ENCODE measurements around the gene CRKL.
"Not testable (repeated sequence)": the region's sequence is repeated elsewhere in the genome, so short reads cannot be mapped to it uniquely, and the experiment has no call there.

Gene CRKL

DNA sequence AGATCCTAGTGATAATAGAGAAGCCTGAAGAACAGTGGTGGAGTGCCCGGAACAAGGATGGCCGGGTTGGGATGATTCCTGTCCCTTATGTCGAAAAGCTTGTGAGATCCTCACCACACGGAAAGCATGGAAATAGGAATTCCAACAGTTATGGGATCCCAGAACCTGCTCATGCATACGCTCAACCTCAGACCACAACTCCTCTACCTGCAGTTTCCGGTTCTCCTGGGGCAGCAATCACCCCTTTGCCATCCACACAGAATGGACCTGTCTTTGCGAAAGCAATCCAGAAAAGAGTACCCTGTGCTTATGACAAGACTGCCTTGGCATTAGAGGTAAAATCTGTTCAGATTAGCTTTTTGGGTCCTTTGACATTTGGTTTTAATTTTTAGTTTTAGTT is 16.7 kb downstream of the CRKL start:
- DNase-seq (ENCODE audit: low read depth), result no peak

DNA sequence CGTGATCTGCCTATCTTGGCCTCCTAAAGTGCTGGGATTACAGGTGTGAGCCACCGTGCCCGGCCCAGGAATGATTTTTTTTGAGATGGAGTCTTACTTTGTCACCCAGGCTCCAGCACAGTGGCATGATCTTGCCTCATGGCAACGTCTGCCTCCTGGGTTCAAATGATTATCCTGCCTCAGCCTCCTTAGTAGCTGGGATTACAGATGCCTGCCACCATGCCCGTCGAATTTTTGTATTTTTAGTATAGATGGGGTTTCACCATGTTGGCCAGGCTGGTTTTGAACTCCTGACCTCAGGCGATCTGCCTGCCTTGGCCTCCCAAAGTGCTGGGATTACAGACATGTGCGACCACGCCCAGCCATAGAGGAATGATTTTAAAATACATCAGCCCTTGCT is 17.8 kb downstream of the CRKL start:
- not testable (repeated sequence) for DNase-seq (ENCODE audit: low read depth)

DNA sequence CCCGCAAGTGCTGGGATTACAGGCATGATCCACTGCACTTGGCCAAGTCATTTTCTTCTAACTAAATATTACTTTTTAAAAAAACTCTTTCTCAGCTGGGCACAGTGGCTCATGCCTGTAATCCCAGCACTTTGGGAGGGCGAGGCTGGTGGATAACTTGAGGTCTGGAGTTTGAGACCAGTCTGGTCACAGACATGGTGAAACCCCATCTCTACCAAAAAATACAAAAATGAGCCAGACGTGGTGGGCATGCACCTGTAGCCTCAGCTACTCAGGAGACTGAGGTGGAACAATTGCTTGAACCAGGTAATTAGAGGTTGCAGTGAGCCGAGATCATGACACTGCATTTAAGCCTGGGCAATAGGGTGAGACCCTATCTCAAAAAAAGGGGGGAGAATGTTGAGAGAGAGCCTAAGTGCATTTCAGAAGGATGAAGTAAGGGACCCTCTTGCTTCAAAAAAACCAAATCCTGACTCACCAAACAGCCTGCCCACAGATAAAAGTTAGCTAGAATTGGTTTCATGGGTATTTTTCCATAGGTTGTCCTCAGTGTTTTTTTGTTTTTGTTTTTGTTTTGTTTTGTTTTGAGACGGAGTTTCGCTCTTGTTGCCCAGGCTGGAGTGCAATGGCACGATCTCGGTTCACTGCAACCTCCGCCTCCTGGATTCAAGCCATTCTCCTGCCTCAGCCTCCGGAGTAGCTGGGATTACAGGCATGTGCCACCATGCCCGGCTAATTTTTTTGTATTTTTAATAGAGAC is 18.8 kb downstream of the CRKL start:
- not testable (repeated sequence) for DNase-seq (ENCODE audit: low read depth)

DNA sequence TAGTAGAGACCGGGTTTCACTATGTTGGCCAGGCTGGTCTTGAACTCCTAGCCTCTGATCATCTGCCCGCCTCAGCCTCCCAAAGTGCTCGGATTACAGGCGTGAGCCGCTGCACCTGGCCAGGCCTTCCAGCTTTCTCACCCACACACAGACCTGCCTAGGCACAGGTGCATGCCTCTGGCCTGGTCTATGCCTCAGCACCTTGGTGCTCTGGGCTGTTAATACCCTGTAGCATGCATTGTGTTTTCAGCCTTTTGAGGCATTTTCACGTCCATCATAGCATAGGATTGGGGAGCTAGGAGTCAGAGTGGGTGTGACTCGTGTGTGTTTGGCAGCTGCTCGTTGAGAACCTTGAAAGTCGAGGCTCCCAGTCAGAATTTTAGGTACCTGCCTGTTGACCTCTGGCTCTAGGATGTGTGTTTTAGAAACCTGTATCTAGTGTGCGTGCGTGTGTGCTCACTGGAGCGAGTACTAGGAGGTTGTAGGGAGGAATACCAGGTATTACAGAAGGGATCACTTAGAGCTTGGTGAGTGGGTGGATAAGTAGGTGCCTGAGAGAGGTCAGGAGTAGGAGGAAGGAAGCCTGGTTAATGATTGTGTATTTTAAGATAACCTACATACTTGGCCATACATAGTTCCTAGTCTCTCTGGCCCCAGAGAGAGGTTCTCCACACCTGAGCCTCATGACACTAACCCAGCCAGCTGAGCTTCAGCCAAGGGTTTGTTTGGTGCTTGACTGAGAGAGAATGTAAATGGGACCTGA is 20.0 kb downstream of the CRKL start:
- DNase-seq (ENCODE audit: low read depth), result no peak

DNA sequence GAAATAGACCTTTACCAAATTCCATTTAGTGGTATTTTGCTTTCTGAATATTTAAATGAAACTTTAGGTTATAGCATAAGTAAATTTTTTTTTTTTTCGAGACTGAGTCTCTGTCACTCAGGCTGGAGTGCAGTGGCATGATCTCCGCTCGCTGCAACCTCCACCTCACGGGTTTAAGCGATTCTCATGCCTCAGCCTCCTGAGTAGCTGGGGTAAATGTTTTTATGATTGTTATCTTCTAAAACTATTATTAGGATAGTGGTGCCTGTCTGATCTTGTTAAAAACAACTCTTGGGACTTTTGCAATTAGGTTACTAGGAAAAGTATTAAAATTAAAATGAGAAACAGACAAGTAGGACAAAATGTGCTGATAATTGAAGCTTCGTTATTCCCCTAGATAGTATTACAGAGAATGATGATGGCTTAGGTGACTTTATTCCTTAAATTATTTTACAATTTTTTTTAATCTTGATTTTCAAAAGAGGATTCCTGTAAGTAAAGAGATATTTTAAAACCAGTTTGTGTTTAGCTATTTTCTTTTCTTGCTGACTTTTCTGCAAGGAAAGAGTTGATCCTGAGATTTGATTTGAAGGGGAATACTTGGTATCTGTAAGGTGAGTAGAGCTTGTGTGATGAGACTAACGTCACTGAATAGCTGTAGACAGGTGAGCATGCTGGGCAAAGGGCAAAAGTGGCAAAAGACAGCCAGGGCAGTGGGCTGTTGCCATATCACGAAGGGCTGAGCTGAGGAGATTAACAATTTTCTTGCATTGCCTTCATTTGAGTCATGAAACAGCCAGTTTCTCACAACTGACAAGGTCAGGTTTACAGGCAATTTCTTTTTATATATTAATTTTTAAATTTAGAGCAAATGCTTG is 20.8 kb downstream of the CRKL start:
- no peak for DNase-seq (ENCODE audit: low read depth)

DNA sequence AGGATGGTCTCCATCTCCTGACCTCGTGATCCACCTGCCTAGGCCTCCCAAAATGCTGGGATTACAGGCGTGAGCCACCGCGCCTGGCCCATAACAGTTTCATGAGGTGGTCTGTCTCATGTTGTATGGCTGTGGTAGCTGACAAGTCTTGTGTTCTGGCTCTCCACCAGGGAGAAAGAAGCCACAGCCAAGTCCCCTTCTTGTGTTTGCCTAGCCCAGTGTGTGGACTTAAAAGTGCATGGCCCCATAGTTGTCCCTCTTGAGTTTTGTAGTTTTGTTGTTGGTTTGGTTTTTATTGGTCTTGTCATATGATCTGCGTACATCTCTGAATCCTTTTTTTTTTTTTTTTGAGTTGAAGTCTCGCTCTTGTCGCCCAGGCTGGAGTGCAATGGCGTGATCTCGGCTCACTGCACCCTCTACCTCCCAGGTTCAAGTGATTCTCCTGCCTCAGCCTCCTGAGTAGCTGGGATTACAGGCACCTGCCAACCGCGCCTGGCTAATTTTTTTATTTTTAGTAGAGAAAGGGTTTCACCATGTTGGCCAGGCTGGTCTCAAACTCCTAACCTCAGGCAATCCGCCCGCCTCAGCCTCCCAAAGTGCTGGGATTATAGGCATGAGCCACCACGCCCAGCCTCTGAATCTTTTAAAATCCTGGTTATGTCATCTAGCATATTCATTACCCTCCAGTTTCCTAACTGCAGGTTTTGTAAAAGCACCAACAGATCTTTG is 22.4 kb downstream of the CRKL start:
- not testable (repeated sequence) for DNase-seq (ENCODE audit: low read depth)

DNA sequence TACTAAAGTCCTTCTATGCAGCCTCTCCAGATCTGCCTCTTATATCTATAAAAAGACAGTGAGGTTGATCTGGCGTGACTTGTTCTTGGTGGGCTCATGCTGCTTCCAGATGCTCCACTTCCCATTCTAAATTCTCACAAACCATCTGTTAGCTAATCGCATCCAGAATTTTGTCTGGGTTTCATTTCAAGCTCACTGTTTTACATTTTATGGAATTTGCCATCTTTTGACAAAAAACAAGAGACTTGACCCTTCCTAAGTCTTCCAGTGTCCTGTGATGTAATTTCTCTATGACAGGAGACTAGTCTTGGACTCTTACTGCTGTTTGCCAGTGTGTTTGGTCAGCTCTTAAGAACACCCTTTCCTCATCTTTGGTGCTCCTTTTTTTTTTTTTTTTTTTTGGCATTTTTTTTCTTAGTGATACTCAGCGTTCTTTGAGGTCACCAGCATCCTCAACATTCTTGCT is 23.0 kb downstream of the CRKL start:
- peak; percentile 64 for DNase-seq (ENCODE audit: low read depth)

DNA sequence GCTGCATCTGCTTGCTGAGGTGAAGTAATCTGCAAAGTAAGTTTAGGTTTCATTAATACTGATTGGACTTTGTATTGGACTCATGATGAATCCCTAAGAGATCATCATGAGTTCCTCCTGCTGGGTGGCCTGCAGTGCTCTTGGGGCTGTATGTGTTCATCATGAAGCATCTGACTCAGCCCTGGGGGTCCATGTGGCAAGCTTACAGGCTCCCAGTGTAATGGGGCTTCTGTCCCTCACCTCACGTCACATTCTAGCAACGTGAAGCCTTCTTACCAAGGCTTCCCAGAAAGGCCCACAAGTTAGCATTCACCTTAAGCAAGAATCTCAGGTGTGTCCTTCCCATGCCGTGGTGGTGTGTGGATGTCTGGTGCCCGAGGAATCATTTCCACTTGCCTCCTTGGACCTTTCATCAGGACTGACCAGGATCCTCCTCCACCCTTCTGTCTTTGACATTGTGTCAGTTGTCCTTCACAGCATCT is 23.7 kb downstream of the CRKL start:
- DNase-seq (ENCODE audit: low read depth), result no peak

DNA sequence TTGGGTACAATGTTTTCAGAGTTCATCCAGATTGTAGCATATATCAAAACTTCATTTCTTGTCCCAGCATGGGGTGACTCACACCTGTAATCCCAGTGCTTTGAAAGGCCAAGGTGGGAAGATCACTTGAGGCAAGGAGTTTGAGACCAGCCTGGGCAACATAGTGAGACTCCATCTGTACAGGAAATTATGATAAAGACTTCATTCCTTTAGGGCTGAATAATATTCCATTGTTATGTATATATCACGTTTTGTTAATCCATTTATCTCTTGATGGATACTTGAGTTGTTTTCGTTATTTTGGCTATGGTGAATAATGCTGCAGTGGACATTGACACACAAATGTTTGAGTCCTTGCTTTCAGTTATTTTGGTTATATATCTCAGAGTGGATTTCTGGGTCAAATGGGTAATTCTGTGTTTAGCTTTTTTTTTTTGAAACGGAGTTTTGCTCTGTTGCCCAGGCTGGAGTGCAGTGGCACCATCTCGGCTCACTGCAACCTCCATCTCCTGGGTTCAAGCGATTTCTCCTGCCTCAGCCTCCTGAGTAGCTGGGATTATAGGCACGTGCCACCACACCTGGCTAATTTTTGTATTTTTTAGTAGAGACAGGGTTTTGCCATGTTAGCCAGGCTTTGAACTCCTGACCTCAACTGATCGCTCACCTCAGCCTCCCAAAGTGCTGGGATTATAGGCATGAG is 25.1 kb downstream of the CRKL start:
- DNase-seq (ENCODE audit: low read depth), result not testable (repeated sequence)

DNA sequence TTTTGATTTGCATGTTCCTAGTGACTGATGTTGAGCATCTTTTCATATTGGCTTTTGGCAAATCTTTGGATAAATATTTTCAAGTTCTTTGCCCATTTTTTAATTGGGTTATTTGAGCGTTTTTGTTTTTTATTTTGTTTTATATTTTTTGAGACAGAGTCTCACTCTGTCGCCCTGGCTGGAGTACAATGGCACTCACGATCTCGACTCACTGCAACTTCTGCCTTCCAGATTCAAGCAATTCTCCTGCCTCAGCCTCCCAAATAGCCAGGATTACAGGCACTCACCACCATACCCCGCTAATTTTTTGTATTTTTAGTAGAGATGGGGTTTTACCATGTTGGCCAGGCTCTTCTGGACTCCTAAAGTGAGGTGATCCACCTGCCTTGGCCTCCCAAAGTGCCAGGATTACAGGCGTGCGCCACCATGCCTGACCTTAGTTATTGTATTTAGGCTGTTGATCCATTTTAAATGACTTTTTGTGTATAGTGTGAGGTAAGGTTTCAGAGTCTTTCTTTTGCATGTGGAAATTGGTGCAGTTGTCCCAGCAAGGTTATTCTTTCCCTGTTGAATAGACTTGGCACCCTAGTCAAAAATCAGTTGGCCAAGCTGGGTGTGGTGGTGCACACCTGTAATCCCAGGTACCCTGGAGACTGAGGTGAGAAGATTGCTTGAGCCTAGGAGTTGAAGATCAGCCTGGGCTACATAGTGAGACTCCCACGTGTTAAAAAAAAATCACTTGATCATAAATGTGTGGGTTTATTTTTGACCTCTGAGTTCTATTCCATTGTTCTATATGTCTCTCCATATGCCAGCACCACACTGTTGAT is 26.1 kb downstream of the CRKL start:
- no peak for DNase-seq (ENCODE audit: low read depth)

DNA sequence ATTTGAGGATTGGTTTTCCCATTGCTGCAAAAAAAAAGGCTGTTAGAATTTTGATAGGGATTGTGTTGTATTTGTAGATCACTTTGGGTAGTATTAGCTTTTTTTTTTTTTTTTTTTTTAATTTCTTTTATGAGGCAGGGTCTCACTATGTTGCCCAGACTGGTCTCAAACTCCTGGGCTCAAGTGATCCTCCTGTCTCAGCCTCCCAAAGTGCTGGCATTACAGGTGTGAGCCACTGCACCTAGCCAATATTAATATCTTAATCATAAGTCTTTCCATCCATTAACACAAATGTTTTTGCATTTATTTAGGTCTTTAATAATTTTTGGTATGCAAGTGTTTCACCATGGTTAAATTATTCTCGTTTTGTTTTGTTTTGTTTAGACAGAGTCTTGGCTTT is 26.8 kb downstream of the CRKL start:
- DNase-seq (ENCODE audit: low read depth), result no peak

DNA sequence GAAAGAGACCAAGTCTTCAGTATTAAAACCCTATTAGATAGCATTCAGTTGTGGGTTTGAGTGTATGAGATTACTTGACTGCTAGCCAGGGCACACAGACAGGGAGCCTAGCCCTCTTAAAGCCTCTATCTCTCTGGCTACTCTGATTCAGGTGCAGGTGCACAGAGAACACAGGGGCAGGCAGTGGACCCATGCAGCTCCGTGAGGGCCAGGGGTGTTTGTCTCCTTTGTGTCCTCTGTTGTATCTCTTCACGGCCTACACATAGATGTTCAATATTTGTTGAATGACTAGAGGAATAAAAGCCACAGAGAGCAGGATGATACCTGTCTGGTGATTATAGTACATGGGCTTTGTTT is 28.3 kb downstream of the CRKL start:
- DNase-seq (ENCODE audit: low read depth), result no peak

DNA sequence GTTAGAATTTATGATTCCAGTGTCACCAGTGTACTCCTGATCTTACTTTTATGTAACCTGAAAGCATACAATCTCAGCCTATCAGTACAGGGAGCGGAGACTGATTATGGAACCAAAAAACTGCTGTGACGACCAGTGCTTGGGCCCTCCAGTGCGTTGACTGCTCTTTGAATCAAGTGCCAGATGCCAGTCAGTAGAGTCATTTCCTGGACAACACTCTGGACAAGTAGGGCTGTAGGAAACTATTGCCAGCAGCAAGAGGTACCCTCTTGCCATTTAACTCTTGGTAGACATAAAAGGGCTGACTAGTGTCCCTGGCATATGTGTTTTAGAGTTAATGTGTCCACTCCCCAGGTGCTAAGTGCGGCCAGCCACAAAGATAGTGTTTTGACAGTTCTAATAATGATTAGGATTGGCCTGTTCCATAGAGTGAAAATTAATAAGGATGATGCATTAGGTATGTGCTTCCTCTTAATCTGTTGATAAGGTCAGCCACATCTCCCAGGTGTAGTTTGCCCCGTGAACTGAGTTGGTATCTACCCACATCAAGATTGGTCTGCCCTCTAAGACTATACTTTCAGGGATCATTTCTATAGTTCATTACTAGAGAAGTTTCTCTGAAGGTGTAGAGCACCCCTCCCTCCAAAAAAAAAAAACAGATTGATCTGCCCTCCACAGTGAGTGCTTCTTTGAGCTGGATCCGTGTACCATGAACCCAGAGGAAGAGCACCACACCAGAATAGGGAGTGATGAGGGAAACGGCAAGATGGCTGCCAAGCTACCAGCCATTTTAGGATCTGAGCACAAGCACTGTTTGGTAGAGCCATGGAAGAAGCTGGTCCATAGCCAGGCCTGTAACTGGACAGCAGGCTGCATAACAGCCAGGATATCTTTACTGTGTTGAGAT is 29.1 kb downstream of the CRKL start:
- no peak for DNase-seq (ENCODE audit: low read depth)

DNA sequence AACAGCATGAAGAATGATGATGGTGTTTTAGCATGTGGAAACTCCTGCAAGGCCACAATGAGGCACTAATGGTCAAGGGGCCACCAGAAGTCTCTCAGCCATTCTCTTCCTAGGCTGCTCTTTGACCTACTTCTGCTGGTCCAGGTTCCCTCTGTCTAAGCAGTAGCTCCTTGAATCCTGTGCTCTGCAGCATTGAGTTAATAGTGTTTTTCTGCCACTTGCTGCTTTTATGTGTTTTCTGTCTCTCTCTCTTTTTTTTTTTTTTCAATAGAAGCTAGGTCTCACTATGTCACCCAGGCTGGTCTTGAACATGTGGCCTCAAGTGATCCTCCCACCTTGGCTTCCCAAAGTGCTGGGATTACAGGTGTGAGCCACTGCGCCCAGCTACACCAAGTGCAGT is 29.8 kb downstream of the CRKL start:
- no peak for DNase-seq (ENCODE audit: low read depth)

DNA sequence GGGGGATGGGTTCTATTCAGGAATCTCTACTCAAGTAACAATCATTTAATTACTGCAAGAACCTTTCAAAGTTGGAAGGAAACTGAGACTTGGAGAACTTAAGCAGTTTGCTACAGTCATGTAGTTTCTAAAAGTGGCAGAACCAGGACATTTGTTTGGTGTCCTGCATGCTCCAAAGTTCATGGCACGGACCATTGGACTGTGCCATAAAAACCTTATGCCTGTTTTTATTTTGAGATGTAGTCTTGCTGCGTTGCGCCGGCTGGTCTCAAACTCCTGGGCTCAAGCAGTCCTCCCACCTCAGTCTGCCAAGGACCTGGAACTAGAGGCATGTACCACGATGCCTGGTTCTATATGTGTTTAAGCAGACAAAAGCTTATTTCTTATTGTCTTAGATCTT is 31.2 kb downstream of the CRKL start:
- DNase-seq (ENCODE audit: low read depth), result no peak

DNA sequence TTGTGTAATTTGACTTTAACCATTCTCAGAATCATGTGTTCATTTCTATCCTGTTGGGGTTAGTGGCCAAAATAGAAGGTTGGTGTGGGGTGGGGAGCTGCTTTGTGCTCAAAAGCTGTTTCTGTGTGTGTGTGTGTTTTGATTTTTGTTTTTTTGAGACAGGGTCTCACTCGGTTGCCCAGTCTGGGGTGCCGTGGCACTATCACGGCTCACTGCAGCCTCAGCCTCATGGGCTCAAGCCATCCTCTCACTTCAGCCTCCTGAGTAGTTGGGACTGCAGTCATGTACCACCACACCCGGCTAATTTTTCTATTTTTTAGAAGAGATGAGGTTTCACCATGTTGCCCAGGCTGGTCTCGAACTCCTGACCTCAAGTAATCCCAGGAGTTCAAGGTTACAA is 31.8 kb downstream of the CRKL start:
- DNase-seq (ENCODE audit: low read depth), result no peak

DNA sequence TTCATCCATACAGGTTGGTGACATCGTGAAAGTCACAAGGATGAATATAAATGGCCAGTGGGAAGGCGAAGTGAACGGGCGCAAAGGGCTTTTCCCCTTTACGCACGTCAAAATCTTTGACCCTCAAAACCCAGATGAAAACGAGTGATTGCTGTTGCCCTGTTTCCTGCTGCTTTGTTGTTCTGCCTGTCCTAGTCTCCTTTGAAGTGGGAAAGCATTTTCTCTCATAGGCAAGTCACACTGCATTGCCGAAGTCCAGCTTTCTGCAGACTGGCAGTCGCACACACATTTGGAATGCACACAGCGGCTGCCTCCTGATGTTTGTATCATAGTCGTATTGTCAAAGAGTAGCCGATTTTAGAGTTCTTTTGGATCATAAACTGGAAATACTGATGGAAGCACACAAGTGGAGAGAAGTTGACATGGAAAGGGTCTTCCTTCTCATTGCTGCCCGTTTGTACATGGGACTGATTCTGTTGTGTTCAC is 32.5 kb downstream of the CRKL start:
- no peak for DNase-seq (ENCODE audit: low read depth)

DNA sequence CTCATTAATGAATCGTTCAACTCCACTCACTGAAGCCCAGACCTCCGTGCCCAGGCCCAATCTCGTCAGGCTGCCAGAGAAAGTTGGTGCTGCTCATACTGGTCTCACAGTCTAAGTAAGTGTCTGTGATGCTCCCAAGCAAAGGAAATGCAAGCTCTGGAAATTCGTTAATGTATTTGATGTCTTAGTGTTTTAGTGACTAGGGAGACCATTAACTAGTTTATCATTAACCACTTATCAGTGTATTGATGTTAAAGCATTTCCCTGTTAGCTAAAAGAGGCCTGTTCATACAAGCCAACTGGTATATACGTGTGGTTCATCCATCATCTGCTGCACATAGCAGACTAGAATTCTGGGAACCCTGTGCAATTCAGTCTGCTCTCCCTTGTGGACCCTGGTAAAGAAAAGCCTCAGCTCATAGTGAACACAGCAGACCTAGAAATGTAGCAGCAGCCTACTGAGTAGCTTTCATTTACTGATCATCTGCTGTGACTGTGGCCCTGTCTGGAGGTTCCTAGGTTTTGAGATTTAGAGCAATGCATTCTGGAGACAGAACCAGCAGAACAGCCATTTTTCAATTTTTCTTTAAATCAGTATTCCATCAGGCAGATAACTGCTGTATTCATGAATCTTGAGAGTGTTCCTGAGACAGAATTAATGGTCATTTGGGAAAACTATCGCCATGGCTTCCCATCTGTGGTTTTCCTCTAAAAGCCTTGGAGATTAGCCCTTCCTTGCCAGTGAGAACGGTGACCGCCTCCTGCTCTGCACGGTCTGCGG is 34.1 kb downstream of the CRKL start:
- DNase-seq (ENCODE audit: low read depth), result no peak

Data from GM04504 (cell line).